C4-2B (cell line): ENCODE data around the gene MBLAC1.

Experiments used
- CTCF ChIP-seq: fragments of 450-650 bp; conservative IDR thresholded peaks from 2 replicates; pipeline ENCODE4 v1.5.1; 2017; ENCODE audit warnings: mild to moderate bottlenecking
- ZFX ChIP-seq: fragments of 450-650 bp; IDR thresholded peaks from 2 replicates; pipeline ENCODE4 v1.6.1; 2017

GRCh38 chr7:100141555-100141949 lies 14.8 kb downstream of the MBLAC1 start:
- TF ChIP-seq CTCF = no peak
- TF ChIP-seq ZFX = no peak
